IPS-11a (cell line): Measurements from ENCODE around the gene ZNF547.
"Not testable (repeated sequence)": the region's sequence is repeated elsewhere in the genome, so short reads cannot be mapped to it uniquely, and the experiment has no call there.

Experiments used
- H3K4me3 ChIP-seq: one replicate; pipeline ENCODE4 v1.5.1; 2013; ENCODE audit warnings: low read depth, low read length, control low read depth

The ZNF547 gene

GRCh38 chr19:57374179-57374578, 10.8 kb downstream of the ZNF547 start:
- H3K4me3 ChIP-seq: no peak overlapping the region

GRCh38 chr19:57374647-57375046, 11.3 kb downstream of the ZNF547 start:
- not testable (repeated sequence) for H3K4me3 ChIP-seq

- no peak overlapping the region for H3K4me3 ChIP-seq
These were observed 12.8 kb downstream of the ZNF547 start for GRCh38 chr19:57376151-57376550.

- H3K4me3 ChIP-seq: no peak overlapping the region
These were observed 14.3 kb downstream of the ZNF547 start for GRCh38 chr19:57377498-57378146.

- H3K4me3 ChIP-seq: no peak overlapping the region
These were observed 17.6 kb downstream of the ZNF547 start for GRCh38 chr19:57380923-57381322.

GRCh38 chr19:57382806-57383488, 19.6 kb downstream of the ZNF547 start:
- no peak overlapping the region for H3K4me3 ChIP-seq

- peak overlapping the region; percentile 45 for H3K4me3 ChIP-seq
These were observed 25.9 kb downstream of the ZNF547 start for GRCh38 chr19:57389194-57389729.

GRCh38 chr19:57389730-57390598, 26.6 kb downstream of the ZNF547 start, which contains the start of gene ZNF548:
Gene ZNF548 (plus strand): TSS chr19:57389854. CDS start chr19:57390100, 246 bp downstream.
- H3K4me3 ChIP-seq: peak within 1 kb of the TSS; percentile 79

GRCh38 chr19:57395710-57396109, 32.4 kb downstream of the ZNF547 start:
- no peak overlapping the region for H3K4me3 ChIP-seq

GRCh38 chr19:57398868-57399267, 35.5 kb downstream of the ZNF547 start:
- no peak overlapping the region for H3K4me3 ChIP-seq

- no peak overlapping the region for H3K4me3 ChIP-seq
These were observed 40.6 kb downstream of the ZNF547 start for GRCh38 chr19:57403737-57404563.

- no peak overlapping the region for H3K4me3 ChIP-seq
These were observed 43.3 kb downstream of the ZNF547 start for GRCh38 chr19:57406516-57407123.

GRCh38 chr19:57410877-57411671, 47.7 kb downstream of the ZNF547 start, which contains the start of gene ZNF17:
Gene ZNF17 (plus strand): TSS chr19:57411161. CDS start chr19:57413616, 2,455 bp downstream.
- H3K4me3 ChIP-seq: peak within 1 kb of the TSS; percentile 90

GRCh38 chr19:57419439-57419838, 56.1 kb downstream of the ZNF547 start:
- H3K4me3 ChIP-seq: no peak overlapping the region

GRCh38 chr19:57421037-57421436, 57.7 kb downstream of the ZNF547 start:
- H3K4me3 ChIP-seq: no peak overlapping the region
